HPDE6-E6E7 (cell line): Measurements from ENCODE around the gene CLEC18C.
"Not testable (repeated sequence)": the region's sequence is repeated elsewhere in the genome, so short reads cannot be mapped to it uniquely, and the experiment has no call there.

Experiments used
- DNase-seq: peaks from one replicate; pipeline ENCODE4 v3.0.0; 2011; ENCODE audit warnings: missing footprints; ENCODE audit errors: extremely low spot score

CLEC18C gene

GRCh38 chr16:70173212-70173837 lies at the start of gene CLEC18C:
Gene CLEC18C (plus strand): TSS chr16:70173787. CDS start chr16:70174279, 492 bp downstream.
- DNase-seq, result not testable (repeated sequence)

GRCh38 chr16:70123822-70124221 lies 49.8 kb upstream of the CLEC18C start:
- not testable (repeated sequence) for DNase-seq

- not testable (repeated sequence) for DNase-seq
Measured at GRCh38 chr16:70126226-70126625, 47.4 kb upstream of the CLEC18C start.

- not testable (repeated sequence) for DNase-seq
Measured at GRCh38 chr16:70127706-70128105, 45.9 kb upstream of the CLEC18C start.

- not testable (repeated sequence) for DNase-seq
Measured at GRCh38 chr16:70128844-70129243, 44.7 kb upstream of the CLEC18C start.

- not testable (repeated sequence) for DNase-seq
Measured at GRCh38 chr16:70135796-70136195, 37.8 kb upstream of the CLEC18C start.

GRCh38 chr16:70136595-70136994 lies 37.0 kb upstream of the CLEC18C start:
- DNase-seq, result not testable (repeated sequence)

GRCh38 chr16:70142739-70143138 lies 30.8 kb upstream of the CLEC18C start:
- not testable (repeated sequence) for DNase-seq

GRCh38 chr16:70143231-70143895 lies 30.2 kb upstream of the CLEC18C start:
- not testable (repeated sequence) for DNase-seq

- DNase-seq, result not testable (repeated sequence)
Measured at GRCh38 chr16:70147853-70148252, 25.7 kb upstream of the CLEC18C start.

GRCh38 chr16:70148453-70148852 lies 25.1 kb upstream of the CLEC18C start:
- not testable (repeated sequence) for DNase-seq

- not testable (repeated sequence) for DNase-seq
Measured at GRCh38 chr16:70149296-70149695, 24.3 kb upstream of the CLEC18C start.

- DNase-seq, result peak; percentile 54
Measured at GRCh38 chr16:70151391-70151790, 22.2 kb upstream of the CLEC18C start.

- peak; percentile 83 for DNase-seq
Measured at GRCh38 chr16:70151941-70152509, 21.6 kb upstream of the CLEC18C start.

- DNase-seq, result no peak
Measured at GRCh38 chr16:70152578-70153302, 20.8 kb upstream of the CLEC18C start.

GRCh38 chr16:70154736-70155135 lies 18.9 kb upstream of the CLEC18C start:
- DNase-seq, result not testable (repeated sequence)

GRCh38 chr16:70156207-70156978 lies 17.2 kb upstream of the CLEC18C start:
- no peak for DNase-seq

GRCh38 chr16:70157105-70157476 lies 16.5 kb upstream of the CLEC18C start:
- DNase-seq, result no peak

- no peak for DNase-seq
Measured at GRCh38 chr16:70157477-70158260, 15.9 kb upstream of the CLEC18C start.

GRCh38 chr16:70158261-70158939 lies 15.2 kb upstream of the CLEC18C start:
- DNase-seq, result peak; percentile 33
